HepG2 (cell line): ENCODE measurements around the gene TLCD3B. TPM values are rescaled to one million over a fixed set of nuclear protein-coding genes. Genes with fewer than 3 reads are reported as not detected.
A peak's percentile ranks its signal among the peaks of the same experiment; 100 is the strongest.

Experiments used
- FLYWCH1 ChIP-seq: sonication (generic); formaldehyde crosslinking; IDR thresholded peaks from 2 replicates; pipeline ENCODE4 v1.8.1; 2023; ENCODE audit warnings: mild to moderate bottlenecking, missing genetic modification reagents
- GLI4 ChIP-seq: sonication (generic); formaldehyde crosslinking; IDR thresholded peaks from 2 replicates; pipeline ENCODE4 v1.5.1; 2020; ENCODE audit warnings: missing genetic modification reagents, mild to moderate bottlenecking, moderate library complexity, borderline replicate concordance
- HOXA7 ChIP-seq: sonication (generic); formaldehyde crosslinking; IDR thresholded peaks from 2 replicates; pipeline ENCODE4 v1.8.1; 2022; ENCODE audit warnings: mild to moderate bottlenecking, missing genetic modification reagents, moderate library complexity
- JUN ChIP-seq: sonication (generic); formaldehyde crosslinking; IDR thresholded peaks from 2 replicates; pipeline ENCODE4 v1.4.0; 2020; ENCODE audit warnings: mild to moderate bottlenecking, missing genetic modification reagents
- MEIS2 ChIP-seq: sonication (generic); formaldehyde crosslinking; IDR thresholded peaks from 2 replicates; pipeline ENCODE4 v1.9.0; 2021; ENCODE audit warnings: mild to moderate bottlenecking, missing genetic modification reagents
- NCOA2 ChIP-seq: sonication (generic); formaldehyde crosslinking; IDR thresholded peaks from 2 replicates; pipeline ENCODE4 v1.8.0; 2022; ENCODE audit warnings: inconsistent platforms
- PAF1 ChIP-seq: IDR thresholded peaks from 2 replicates; pipeline ENCODE4 v1.6.1; 2016; ENCODE audit warnings: missing genetic modification reagents, missing compliant biosample characterization
- PHF21A ChIP-seq: sonication (generic); formaldehyde crosslinking; IDR thresholded peaks from 2 replicates; pipeline ENCODE4 v1.5.0; 2020; ENCODE audit warnings: mild to moderate bottlenecking, missing genetic modification reagents
- RELA ChIP-seq: sonication (generic); formaldehyde crosslinking; IDR thresholded peaks from 2 replicates; pipeline ENCODE4 v1.4.0; 2020; ENCODE audit warnings: missing genetic modification reagents
- SMAD9 ChIP-seq: sonication (generic); formaldehyde crosslinking; IDR thresholded peaks from 2 replicates; pipeline ENCODE4 v1.5.1; 2020; ENCODE audit warnings: mild to moderate bottlenecking, missing genetic modification reagents
- SRY ChIP-seq: sonication (generic); formaldehyde crosslinking; IDR thresholded peaks from 2 replicates; pipeline ENCODE4 v1.8.0; 2022; ENCODE audit warnings: mild to moderate bottlenecking, missing genetic modification reagents
- THAP11 ChIP-seq: IDR thresholded peaks from 2 replicates; pipeline ENCODE4 v1.6.1; 2016; ENCODE audit warnings: missing biosample characterization, missing genetic modification reagents
- ZBTB34 ChIP-seq: sonication (generic); formaldehyde crosslinking; IDR thresholded peaks from 2 replicates; pipeline ENCODE4 v1.8.0; 2022; ENCODE audit warnings: mild to moderate bottlenecking, missing genetic modification reagents
- ZFY ChIP-seq: sonication (generic); formaldehyde crosslinking; IDR thresholded peaks from 2 replicates; pipeline ENCODE4 v1.4.0; 2020; ENCODE audit warnings: missing genetic modification reagents
- ZNF10 ChIP-seq: sonication (generic); formaldehyde crosslinking; IDR thresholded peaks from 2 replicates; pipeline ENCODE4 v1.4.0; 2020; ENCODE audit warnings: mild to moderate bottlenecking, low read depth, missing genetic modification reagents, borderline replicate concordance
- ZNF101 ChIP-seq: sonication (generic); formaldehyde crosslinking; IDR thresholded peaks from 2 replicates; pipeline ENCODE4 v1.4.0; 2020; ENCODE audit warnings: mild to moderate bottlenecking, low read depth, missing genetic modification reagents, borderline replicate concordance
- ZNF431 ChIP-seq: sonication (generic); formaldehyde crosslinking; IDR thresholded peaks from 2 replicates; pipeline ENCODE4 v1.9.0; 2022; ENCODE audit warnings: missing genetic modification reagents, low read depth, mild to moderate bottlenecking, borderline replicate concordance
- ZNF550 ChIP-seq: sonication (generic); formaldehyde crosslinking; IDR thresholded peaks from 2 replicates; pipeline ENCODE4 v1.4.0; 2020; ENCODE audit warnings: mild to moderate bottlenecking, missing genetic modification reagents, borderline replicate concordance
- ZNF720 ChIP-seq: sonication (generic); formaldehyde crosslinking; IDR thresholded peaks from 2 replicates; pipeline ENCODE4 v1.4.0; 2020; ENCODE audit warnings: missing genetic modification reagents
- ZNF749 ChIP-seq: sonication (generic); formaldehyde crosslinking; IDR thresholded peaks from 2 replicates; pipeline ENCODE4 v1.8.0; 2022; ENCODE audit warnings: mild to moderate bottlenecking, missing genetic modification reagents, moderate library complexity, borderline replicate concordance
- polyA plus RNA-seq, 8 experiments: library from polyadenylated mRNA; depleted of rRNA in 3 of 8; stranded (reverse) in 7 of 8; unstranded in 1 of 8; fragments of >200 nt; fragmentation: Illumina TruSeq in 4 of 8; extraction: Trizol in 4 of 8; gene quantifications; 2 replicates each; pipeline versions ENCODE4 v1.2.1 to v1.2.3, GENCODE V29; 2011 to 2016; ENCODE audit warnings: low read depth in 4 of 8, missing spikeins in 1 of 8, mixed read lengths in 1 of 8; ENCODE audit not compliant: insufficient read depth in 1 of 8
- total RNA-seq, 5 experiments: library from RNA; depleted of rRNA; stranded (reverse); fragments of >200 nt; fragmentation: Illumina TruSeq; extraction: Trizol; gene quantifications; 2 replicates each; pipeline ENCODE4 v1.2.3, GENCODE V29; 2016; ENCODE audit warnings: low read depth in 1 of 5
- TF ChIP-seq, protein P1 (sequence below): sonication (generic); formaldehyde crosslinking; IDR thresholded peaks from 2 replicates; pipeline ENCODE4 v1.5.0; 2020; ENCODE audit warnings: mild to moderate bottlenecking, missing genetic modification reagents, borderline replicate concordance

Gene TLCD3B
- total and polyA plus RNA-seq, 2 of the 13 experiments (the other 11 are each of a cell fraction or from before 2014, with no cell fraction given) = not detected

DNA sequence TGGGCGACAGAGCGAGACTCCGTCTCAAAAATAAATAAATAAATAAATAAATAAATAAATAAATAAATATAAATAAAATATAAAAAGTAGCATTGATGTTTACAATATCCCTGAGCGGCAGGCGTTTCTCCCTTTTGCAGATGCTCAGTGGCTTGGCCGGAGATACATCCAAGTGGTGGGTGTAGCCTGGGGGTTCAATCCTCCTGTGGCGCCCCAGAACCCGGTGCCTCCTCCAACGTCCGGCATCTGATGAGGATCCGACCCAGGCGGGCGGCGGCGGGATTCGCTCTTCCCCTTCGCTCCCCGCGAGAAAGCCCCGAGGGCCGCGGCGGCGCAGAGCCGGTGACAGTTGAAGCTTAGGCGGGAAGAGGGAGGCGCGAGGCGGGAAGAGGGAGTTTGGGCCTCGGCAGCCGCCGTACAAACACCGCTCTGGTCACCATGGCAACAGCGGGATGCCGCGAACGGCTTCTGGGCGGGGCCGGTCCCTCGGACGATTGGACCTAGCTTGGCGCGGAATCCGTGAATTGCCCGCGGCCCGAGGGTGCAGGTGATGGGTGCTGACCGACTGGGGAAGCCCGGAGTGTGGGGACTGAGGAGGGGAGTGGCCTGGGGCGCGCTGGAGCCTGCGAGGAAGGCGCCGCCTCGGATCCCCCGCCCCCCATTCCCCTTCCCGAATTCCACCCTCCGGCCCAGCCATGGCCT lies 21.8 kb upstream of the TLCD3B start (continued):
- TF ChIP-seq RELA (CRISPR knock-in tag) (peak; percentile 93; the same call in 1 of the 2 replicates), PHF21A (CRISPR knock-in tag) (peak; percentile 80; the same call in 1 of the 2 replicates), ZNF550 (CRISPR knock-in tag) (no peak), ZNF101 (peak; percentile 69; the same call in 1 of the 2 replicates), ZFY (CRISPR knock-in tag) (peak; percentile 88), GLI4 (CRISPR knock-in tag) (peak; percentile 53; the same call in 1 of the 2 replicates), SMAD9 (CRISPR knock-in tag) (peak; percentile 92; the same call in 1 of the 2 replicates), SRY (CRISPR knock-in tag) (peak; percentile 86; the same call in 1 of the 2 replicates), JUN (CRISPR knock-in tag) (peak; percentile 85; the same call in 1 of the 2 replicates), ZBTB34 (peak; percentile 58; the same call in 1 of the 2 replicates), ZNF10 (no peak), PAF1 (CRISPR knock-in tag) (no peak), ZNF749 (peak; percentile 94; the same call in 1 of the 2 replicates), HOXA7 (CRISPR knock-in tag) (no peak), THAP11 (peak; percentile 92), FLYWCH1 (CRISPR knock-in tag) (peak; percentile 93), ZNF431 (CRISPR knock-in tag) (0 out of 2 replicates have a peak, but pooled peaks have one; percentile 87), ZNF720 (CRISPR knock-in tag) (0 out of 2 replicates have a peak, but pooled peaks have one; percentile 91), MEIS2 (CRISPR knock-in tag) (peak; percentile 97), NCOA2 (CRISPR knock-in tag) (peak; percentile 69)
- TF ChIP-seq, protein P1, sequence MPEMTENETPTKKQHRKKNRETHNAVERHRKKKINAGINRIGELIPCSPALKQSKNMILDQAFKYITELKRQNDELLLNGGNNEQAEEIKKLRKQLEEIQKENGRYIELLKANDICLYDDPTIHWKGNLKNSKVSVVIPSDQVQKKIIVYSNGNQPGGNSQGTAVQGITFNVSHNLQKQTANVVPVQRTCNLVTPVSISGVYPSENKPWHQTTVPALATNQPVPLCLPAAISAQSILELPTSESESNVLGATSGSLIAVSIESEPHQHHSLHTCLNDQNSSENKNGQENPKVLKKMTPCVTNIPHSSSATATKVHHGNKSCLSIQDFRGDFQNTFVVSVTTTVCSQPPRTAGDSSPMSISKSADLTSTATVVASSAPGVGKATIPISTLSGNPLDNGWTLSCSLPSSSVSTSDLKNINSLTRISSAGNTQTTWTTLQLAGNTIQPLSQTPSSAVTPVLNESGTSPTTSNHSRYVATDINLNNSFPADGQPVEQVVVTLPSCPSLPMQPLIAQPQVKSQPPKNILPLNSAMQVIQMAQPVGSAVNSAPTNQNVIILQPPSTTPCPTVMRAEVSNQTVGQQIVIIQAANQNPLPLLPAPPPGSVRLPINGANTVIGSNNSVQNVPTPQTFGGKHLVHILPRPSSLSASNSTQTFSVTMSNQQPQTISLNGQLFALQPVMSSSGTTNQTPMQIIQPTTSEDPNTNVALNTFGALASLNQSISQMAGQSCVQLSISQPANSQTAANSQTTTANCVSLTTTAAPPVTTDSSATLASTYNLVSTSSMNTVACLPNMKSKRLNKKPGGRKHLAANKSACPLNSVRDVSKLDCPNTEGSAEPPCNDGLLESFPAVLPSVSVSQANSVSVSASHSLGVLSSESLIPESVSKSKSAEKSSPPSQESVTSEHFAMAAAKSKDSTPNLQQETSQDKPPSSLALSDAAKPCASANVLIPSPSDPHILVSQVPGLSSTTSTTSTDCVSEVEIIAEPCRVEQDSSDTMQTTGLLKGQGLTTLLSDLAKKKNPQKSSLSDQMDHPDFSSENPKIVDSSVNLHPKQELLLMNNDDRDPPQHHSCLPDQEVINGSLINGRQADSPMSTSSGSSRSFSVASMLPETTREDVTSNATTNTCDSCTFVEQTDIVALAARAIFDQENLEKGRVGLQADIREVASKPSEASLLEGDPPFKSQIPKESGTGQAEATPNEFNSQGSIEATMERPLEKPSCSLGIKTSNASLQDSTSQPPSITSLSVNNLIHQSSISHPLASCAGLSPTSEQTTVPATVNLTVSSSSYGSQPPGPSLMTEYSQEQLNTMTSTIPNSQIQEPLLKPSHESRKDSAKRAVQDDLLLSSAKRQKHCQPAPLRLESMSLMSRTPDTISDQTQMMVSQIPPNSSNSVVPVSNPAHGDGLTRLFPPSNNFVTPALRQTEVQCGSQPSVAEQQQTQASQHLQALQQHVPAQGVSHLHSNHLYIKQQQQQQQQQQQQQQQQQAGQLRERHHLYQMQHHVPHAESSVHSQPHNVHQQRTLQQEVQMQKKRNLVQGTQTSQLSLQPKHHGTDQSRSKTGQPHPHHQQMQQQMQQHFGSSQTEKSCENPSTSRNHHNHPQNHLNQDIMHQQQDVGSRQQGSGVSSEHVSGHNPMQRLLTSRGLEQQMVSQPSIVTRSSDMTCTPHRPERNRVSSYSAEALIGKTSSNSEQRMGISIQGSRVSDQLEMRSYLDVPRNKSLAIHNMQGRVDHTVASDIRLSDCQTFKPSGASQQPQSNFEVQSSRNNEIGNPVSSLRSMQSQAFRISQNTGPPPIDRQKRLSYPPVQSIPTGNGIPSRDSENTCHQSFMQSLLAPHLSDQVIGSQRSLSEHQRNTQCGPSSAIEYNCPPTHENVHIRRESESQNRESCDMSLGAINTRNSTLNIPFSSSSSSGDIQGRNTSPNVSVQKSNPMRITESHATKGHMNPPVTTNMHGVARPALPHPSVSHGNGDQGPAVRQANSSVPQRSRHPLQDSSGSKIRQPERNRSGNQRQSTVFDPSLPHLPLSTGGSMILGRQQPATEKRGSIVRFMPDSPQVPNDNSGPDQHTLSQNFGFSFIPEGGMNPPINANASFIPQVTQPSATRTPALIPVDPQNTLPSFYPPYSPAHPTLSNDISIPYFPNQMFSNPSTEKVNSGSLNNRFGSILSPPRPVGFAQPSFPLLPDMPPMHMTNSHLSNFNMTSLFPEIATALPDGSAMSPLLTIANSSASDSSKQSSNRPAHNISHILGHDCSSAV (CRISPR knock-in tag) = no peak
